SW 1271 (cell line): ENCODE data around the gene NDUFS1.
A peak's percentile ranks its signal among the peaks of the same experiment; 100 is the strongest.
"Not testable (repeated sequence)": the region's sequence is repeated elsewhere in the genome, so short reads cannot be mapped to it uniquely, and the experiment has no call there.

Experiments used
- DNase-seq, 2 experiments: peaks; one replicate each; lab custom pipeline; 2025; lab: John Stamatoyannopoulos, UW

Gene NDUFS1

GRCh38 chr2:206162401-206162800 is 3.2 kb upstream of the NDUFS1 start:
- not testable (repeated sequence) for DNase-seq

- no peak for DNase-seq
These were observed 1.5 kb upstream of the NDUFS1 start for GRCh38 chr2:206160807-206161179.

- no peak for DNase-seq
These were observed 1.0 kb upstream of the NDUFS1 start for GRCh38 chr2:206160125-206160806.

GRCh38 chr2:206158563-206159345 is 490 bp downstream of the NDUFS1 start:
- DNase-seq, result no peak

GRCh38 chr2:206157014-206157413 is 2.2 kb downstream of the NDUFS1 start:
- not testable (repeated sequence) for DNase-seq

- DNase-seq, result peak in 1 of 2 experiments; percentile 17
These were observed 5.0 kb downstream of the NDUFS1 start for GRCh38 chr2:206154197-206154596.

GRCh38 chr2:206150631-206151030 is 8.6 kb downstream of the NDUFS1 start:
- DNase-seq, result no peak

GRCh38 chr2:206150168-206150567 is 9.1 kb downstream of the NDUFS1 start:
- DNase-seq, result no peak

- DNase-seq, result no peak
These were observed 9.9 kb downstream of the NDUFS1 start for GRCh38 chr2:206149330-206149729.

GRCh38 chr2:206145665-206146064 is 13.6 kb downstream of the NDUFS1 start:
- no peak for DNase-seq

GRCh38 chr2:206144383-206144782 is 14.9 kb downstream of the NDUFS1 start:
- DNase-seq, result no peak

- DNase-seq, result no peak
These were observed 15.8 kb downstream of the NDUFS1 start for GRCh38 chr2:206143451-206143850.

GRCh38 chr2:206127656-206128055 is 31.6 kb downstream of the NDUFS1 start:
- DNase-seq, result peak in 1 of 2 experiments; percentile 27

GRCh38 chr2:206125901-206126300 is 33.3 kb downstream of the NDUFS1 start:
- no peak for DNase-seq

GRCh38 chr2:206122569-206122968 is 36.7 kb downstream of the NDUFS1 start:
- not testable (repeated sequence) for DNase-seq

- DNase-seq, result no peak
These were observed 43.0 kb downstream of the NDUFS1 start for GRCh38 chr2:206116278-206116677.

GRCh38 chr2:206115026-206115578 is 44.1 kb downstream of the NDUFS1 start:
- DNase-seq, result no peak

GRCh38 chr2:206112846-206113547 is 46.2 kb downstream of the NDUFS1 start:
- DNase-seq, result no peak

- no peak for DNase-seq
These were observed 47.1 kb downstream of the NDUFS1 start for GRCh38 chr2:206112108-206112507.

GRCh38 chr2:206108713-206109112 is 50.5 kb downstream of the NDUFS1 start:
- DNase-seq, result no peak

GRCh38 chr2:206105541-206105940 is 53.7 kb downstream of the NDUFS1 start:
- no peak for DNase-seq

GRCh38 chr2:206105038-206105437 is 54.2 kb downstream of the NDUFS1 start:
- no peak for DNase-seq
